Liver (tissue), 9 donors: Measurements from ENCODE around the gene SGCG. TPM values are rescaled to one million over a fixed set of nuclear protein-coding genes. Genes with fewer than 3 reads are reported as not detected.

Experiments
- DNase-seq: peaks from one replicate; pipeline ENCODE4 v3.0.0-alpha.2; 2017; ENCODE audit warnings: low spot score
- H3K27ac ChIP-seq, 2 donors: one replicate each; pipeline ENCODE4 v1.7.0; 2013; ENCODE audit warnings: inconsistent platforms in 2 of 2, low read length in 2 of 2, control low read depth in 1 of 2, low read depth in 1 of 2, mild to moderate bottlenecking in 1 of 2
- H3K27me3 ChIP-seq, 4 donors: one replicate each; pipeline versions ENCODE4 v1.6.1 to v1.7.0; 2013; ENCODE audit warnings: low read length in 3 of 4, inconsistent platforms in 1 of 4, mild to moderate bottlenecking in 1 of 4, moderate library complexity in 1 of 4; ENCODE audit not compliant: control insufficient read depth in 4 of 4, insufficient read depth in 4 of 4
- H3K36me3 ChIP-seq, 4 donors: one replicate each; pipeline versions ENCODE4 v1.6.1 to v1.7.0; 2013; ENCODE audit warnings: low read length in 3 of 4, mild to moderate bottlenecking in 3 of 4, low read depth in 1 of 4, moderate library complexity in 1 of 4; ENCODE audit not compliant: control insufficient read depth in 4 of 4, insufficient read depth in 3 of 4
- H3K4me1 ChIP-seq, 4 donors: one replicate each; pipeline versions ENCODE4 v1.6.1 to v1.7.0; 2013; ENCODE audit warnings: low read length in 3 of 4, mild to moderate bottlenecking in 3 of 4, moderate library complexity in 1 of 4; ENCODE audit not compliant: control insufficient read depth in 4 of 4, insufficient read depth in 4 of 4
- H3K4me3 ChIP-seq, 3 donors: one replicate each; pipeline versions ENCODE4 v1.6.1 to v1.7.0; 2013; ENCODE audit warnings: low read length in 3 of 3, control low read depth in 1 of 3, low read depth in 1 of 3, mild to moderate bottlenecking in 1 of 3
- H3K9ac ChIP-seq, 2 donors: one replicate each; pipeline ENCODE4 v1.7.0; 2013; ENCODE audit warnings: low read length in 2 of 2, mild to moderate bottlenecking in 2 of 2, moderate library complexity in 2 of 2, control low read depth in 1 of 2, low read depth in 1 of 2
- H3K9me3 ChIP-seq, 4 donors: one replicate each; pipeline versions ENCODE4 v1.6.1 to v1.7.0; 2013; ENCODE audit warnings: low read length in 3 of 4; ENCODE audit not compliant: control insufficient read depth in 4 of 4
- ATF3 ChIP-seq: IDR thresholded peaks from 2 replicates; pipeline ENCODE4 v1.6.1; 2016; ENCODE audit warnings: antibody characterized with exemption
- EGR1 ChIP-seq, 2 donors: IDR thresholded peaks; 2 replicates each; pipeline ENCODE4 v1.6.1; 2016 to 2018; ENCODE audit warnings: antibody characterized with exemption in 2 of 2, low read depth in 2 of 2
- FOXA1 ChIP-seq: IDR thresholded peaks from 2 replicates; pipeline ENCODE4 v1.6.1; 2016; ENCODE audit warnings: antibody characterized with exemption
- FOXA2 ChIP-seq: IDR thresholded peaks from 2 replicates; pipeline ENCODE4 v1.6.1; 2016; ENCODE audit warnings: antibody characterized with exemption
- GABPA ChIP-seq, 2 donors: IDR thresholded peaks in 1 of 2; conservative IDR thresholded peaks in 1 of 2; 2 replicates each; pipeline ENCODE4 v1.6.1; 2016; ENCODE audit warnings: antibody characterized with exemption in 2 of 2, mild to moderate bottlenecking in 1 of 2, moderate library complexity in 1 of 2
- HNF4A ChIP-seq, 2 donors: conservative IDR thresholded peaks; 2 replicates each; pipeline ENCODE4 v1.6.1; 2016; ENCODE audit warnings: antibody characterized with exemption in 2 of 2, mild to moderate bottlenecking in 2 of 2
- HNF4G ChIP-seq: IDR thresholded peaks from 2 replicates; pipeline ENCODE4 v1.6.1; 2016; ENCODE audit warnings: antibody characterized with exemption
- MAX ChIP-seq: IDR thresholded peaks from 2 replicates; pipeline ENCODE4 v1.6.1; 2016; ENCODE audit warnings: antibody characterized with exemption
- NR2F2 ChIP-seq: IDR thresholded peaks from 2 replicates; pipeline ENCODE4 v1.6.1; 2016; ENCODE audit warnings: antibody characterized with exemption
- RAD21 ChIP-seq, 2 donors: IDR thresholded peaks; 2 replicates each; pipeline ENCODE4 v1.6.1; 2016; ENCODE audit warnings: antibody characterized with exemption in 2 of 2, mild to moderate bottlenecking in 2 of 2
- REST ChIP-seq: IDR thresholded peaks from 2 replicates; pipeline ENCODE4 v1.6.1; 2016; ENCODE audit warnings: antibody characterized with exemption, mild to moderate bottlenecking
- RXRA ChIP-seq, 2 donors: IDR thresholded peaks; 2 replicates each; pipeline ENCODE4 v1.6.1; 2017 to 2018; ENCODE audit warnings: antibody characterized with exemption in 2 of 2, mild to moderate bottlenecking in 1 of 2
- SP1 ChIP-seq: IDR thresholded peaks from 2 replicates; pipeline ENCODE4 v1.6.1; 2018; ENCODE audit warnings: antibody characterized with exemption, mild to moderate bottlenecking
- TAF1 ChIP-seq: conservative IDR thresholded peaks from 2 replicates; pipeline ENCODE4 v1.6.1; 2016; ENCODE audit warnings: antibody characterized with exemption, mild to moderate bottlenecking
- YY1 ChIP-seq: IDR thresholded peaks from 2 replicates; pipeline ENCODE4 v1.6.1; 2016; ENCODE audit warnings: antibody characterized with exemption, mild to moderate bottlenecking
- WGBS: extraction: QIAGEN DNeasy Blood & Tissue Kit; methylation state at CpG from one replicate; pipeline ENCODE4 v1.1.7; 2013; 5-methylcytosine and 5-hydroxymethylcytosine counted together
- polyA plus RNA-seq, 2 donors: library from polyadenylated mRNA; stranded (reverse) in 1 of 2; unstranded in 1 of 2; fragments of 200-250 nt in 1 of 2; fragments of >200 nt in 1 of 2; fragmentation: Nextera tagmentation in 1 of 2; extraction: Ambion mirVana in 1 of 2; gene quantifications; one replicate each; pipeline versions ENCODE4 v1.2.1 to v1.2.3, GENCODE V29; 2013 to 2015
- total RNA-seq, 2 donors: library from RNA; depleted of rRNA; stranded (reverse); fragments of >200 nt; gene quantifications; one replicate each; pipeline ENCODE4 v1.2.3, GENCODE V29; 2014
- TF ChIP-seq, protein P1 (sequence below): fragments of 150-350 bp; IDR thresholded peaks from 2 replicates; pipeline ENCODE4 v1.5.1; 2017; ENCODE audit warnings: improper control_type of control experiment, low read depth, low read length; ENCODE audit not compliant: missing input control
- TF ChIP-seq, protein P2 (sequence below): IDR thresholded peaks from 2 replicates; pipeline ENCODE4 v1.6.1; 2016; ENCODE audit warnings: antibody characterized with exemption
- donor health status: healthy.
- donor health status: healthy.
- donor health status: healthy.
- donor health status: healthy.
- donor health status: healthy.

The SGCG gene
- total and polyA plus RNA-seq, 4 donors, result not detected

DNA sequence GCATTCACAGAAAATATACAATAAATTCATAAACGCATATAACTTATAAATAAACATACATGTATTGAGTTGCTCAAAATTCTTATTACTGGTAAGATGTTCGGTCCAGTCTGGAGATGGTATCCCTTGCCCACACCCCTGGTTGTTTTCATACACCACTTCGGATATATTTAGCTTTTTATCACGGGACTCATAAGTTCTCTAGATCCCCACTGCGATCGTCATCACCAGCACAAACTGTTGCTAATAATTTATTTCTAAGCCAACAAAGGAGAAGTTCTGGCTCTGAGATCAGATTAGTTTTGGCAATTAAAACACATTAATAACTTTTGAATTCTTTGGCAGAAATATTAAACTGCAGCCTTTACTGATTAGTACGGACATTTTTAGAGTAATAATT is 23.0 kb upstream of the SGCG start:
- Histone ChIP-seq H3K27me3 (peaks cover 0 to 8% (median 5%) of the 10 kb centered on the region in 4 donors), H3K36me3 (no peaks in the 10 kb centered on the region), H3K27ac (no peak overlapping the region), H3K4me1 (peaks cover 0 to 2% (median 0%) of the 10 kb centered on the region in 4 donors), H3K9me3 (no peaks in the 10 kb centered on the region), H3K9ac (no peak overlapping the region), H3K4me3 (no peak overlapping the region)
- no peak for DNase-seq
- WGBS, result 79% methylated on average over 7 of the region's 7 CpGs
- TF ChIP-seq MAX, result no peak
- TF ChIP-seq, protein P1, sequence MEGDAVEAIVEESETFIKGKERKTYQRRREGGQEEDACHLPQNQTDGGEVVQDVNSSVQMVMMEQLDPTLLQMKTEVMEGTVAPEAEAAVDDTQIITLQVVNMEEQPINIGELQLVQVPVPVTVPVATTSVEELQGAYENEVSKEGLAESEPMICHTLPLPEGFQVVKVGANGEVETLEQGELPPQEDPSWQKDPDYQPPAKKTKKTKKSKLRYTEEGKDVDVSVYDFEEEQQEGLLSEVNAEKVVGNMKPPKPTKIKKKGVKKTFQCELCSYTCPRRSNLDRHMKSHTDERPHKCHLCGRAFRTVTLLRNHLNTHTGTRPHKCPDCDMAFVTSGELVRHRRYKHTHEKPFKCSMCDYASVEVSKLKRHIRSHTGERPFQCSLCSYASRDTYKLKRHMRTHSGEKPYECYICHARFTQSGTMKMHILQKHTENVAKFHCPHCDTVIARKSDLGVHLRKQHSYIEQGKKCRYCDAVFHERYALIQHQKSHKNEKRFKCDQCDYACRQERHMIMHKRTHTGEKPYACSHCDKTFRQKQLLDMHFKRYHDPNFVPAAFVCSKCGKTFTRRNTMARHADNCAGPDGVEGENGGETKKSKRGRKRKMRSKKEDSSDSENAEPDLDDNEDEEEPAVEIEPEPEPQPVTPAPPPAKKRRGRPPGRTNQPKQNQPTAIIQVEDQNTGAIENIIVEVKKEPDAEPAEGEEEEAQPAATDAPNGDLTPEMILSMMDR, result no peak
- TF ChIP-seq ATF3, result no peak
- TF ChIP-seq HNF4G, result no peak
- no peak for TF ChIP-seq RXRA (IDR thresholded peaks at IDR 0.05)
- no peak for TF ChIP-seq YY1
- TF ChIP-seq EGR1 (IDR thresholded peaks at IDR 0.05; ENCODE audit: low read depth in 2 of 2), result no peak
- TF ChIP-seq FOXA2, result no peak
- no peak for TF ChIP-seq SP1
- TF ChIP-seq REST, result no peak
- no peak for TF ChIP-seq TAF1
- TF ChIP-seq RAD21 (IDR thresholded peaks at IDR 0.05), result no peak
- TF ChIP-seq FOXA1, result no peak
- no peak for TF ChIP-seq NR2F2
- no peak for TF ChIP-seq HNF4A (conservative IDR thresholded peaks at IDR 0.05)
- TF ChIP-seq GABPA (IDR thresholded peaks at IDR 0.05 in 1 of 2, conservative IDR thresholded peaks at IDR 0.05 in 1 of 2), result no peak
- TF ChIP-seq, protein P2, sequence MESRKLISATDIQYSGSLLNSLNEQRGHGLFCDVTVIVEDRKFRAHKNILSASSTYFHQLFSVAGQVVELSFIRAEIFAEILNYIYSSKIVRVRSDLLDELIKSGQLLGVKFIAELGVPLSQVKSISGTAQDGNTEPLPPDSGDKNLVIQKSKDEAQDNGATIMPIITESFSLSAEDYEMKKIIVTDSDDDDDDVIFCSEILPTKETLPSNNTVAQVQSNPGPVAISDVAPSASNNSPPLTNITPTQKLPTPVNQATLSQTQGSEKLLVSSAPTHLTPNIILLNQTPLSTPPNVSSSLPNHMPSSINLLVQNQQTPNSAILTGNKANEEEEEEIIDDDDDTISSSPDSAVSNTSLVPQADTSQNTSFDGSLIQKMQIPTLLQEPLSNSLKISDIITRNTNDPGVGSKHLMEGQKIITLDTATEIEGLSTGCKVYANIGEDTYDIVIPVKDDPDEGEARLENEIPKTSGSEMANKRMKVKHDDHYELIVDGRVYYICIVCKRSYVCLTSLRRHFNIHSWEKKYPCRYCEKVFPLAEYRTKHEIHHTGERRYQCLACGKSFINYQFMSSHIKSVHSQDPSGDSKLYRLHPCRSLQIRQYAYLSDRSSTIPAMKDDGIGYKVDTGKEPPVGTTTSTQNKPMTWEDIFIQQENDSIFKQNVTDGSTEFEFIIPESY, result no peak
